H1 (cell line): ENCODE data around the gene SLC37A1. TPM values are rescaled to one million over a fixed set of nuclear protein-coding genes. Genes with fewer than 3 reads are reported as not detected.

ENCODE experiments used
- CTCF ChIA-PET: fragments of 300-600 bp; sonication (Branson Sonifier 250); formaldehyde crosslinking; loops from one replicate; lab custom pipeline; 2021; ENCODE audit not compliant: partially characterized antibody; lab: Charles Lee
- POLR2A ChIA-PET: fragments of 300-600 bp; sonication (Branson Sonifier 250); formaldehyde crosslinking; loops from one replicate; lab custom pipeline; 2021; ENCODE audit warnings: inconsistent platforms; ENCODE audit not compliant: partially characterized antibody; lab: Charles Lee
- DNase-seq, 2 experiments: peaks; one replicate each; pipeline versions ENCODE4 v3.0.0 to v3.0.0-alpha.2; 2010 to 2022; ENCODE audit warnings: low spot score in 2 of 2, low read depth in 1 of 2, mixed read lengths in 1 of 2
- FAIRE-seq: peaks from 2 replicates; lab custom pipeline; 2011; peaks lifted over from hg19 to GRCh38; lab: Jason Lieb, UNC
- H2AFZ ChIP-seq: 2 replicates; pipeline ENCODE4 v1.8.1; 2012; ENCODE audit warnings: low read length, inconsistent platforms
- H2AK5ac ChIP-seq: 2 replicates; pipeline ENCODE4 v1.6.1; 2013; ENCODE audit warnings: low read depth, low read length
- H2BK120ac ChIP-seq: replicated peaks from 2 replicates; pipeline ENCODE3; 2013; ENCODE audit warnings: low read depth, low read length, inconsistent platforms
- H2BK12ac ChIP-seq: 2 replicates; pipeline ENCODE4 v1.6.1; 2013; ENCODE audit warnings: low read depth, low read length
- H2BK15ac ChIP-seq: 2 replicates; pipeline ENCODE4 v1.6.1; 2013; ENCODE audit warnings: low read length
- H2BK20ac ChIP-seq: 2 replicates; pipeline ENCODE4 v1.6.1; 2013; ENCODE audit warnings: low read length
- H2BK5ac ChIP-seq: 2 replicates; pipeline ENCODE4 v1.6.1; 2013; ENCODE audit warnings: low read depth, low read length
- H3K14ac ChIP-seq: 2 replicates; pipeline ENCODE4 v1.6.1; 2013; ENCODE audit warnings: inconsistent platforms; ENCODE audit not compliant: insufficient read length
- H3K18ac ChIP-seq: 2 replicates; pipeline ENCODE4 v1.6.1; 2013; ENCODE audit warnings: low read length; ENCODE audit errors: extremely low read depth
- H3K23ac ChIP-seq: 2 replicates; pipeline ENCODE4 v1.6.1; 2013; ENCODE audit warnings: inconsistent platforms; ENCODE audit not compliant: insufficient read length
- H3K23me2 ChIP-seq: 2 replicates; pipeline ENCODE4 v1.6.1; 2013; ENCODE audit warnings: low read depth, low read length
- H3K27ac ChIP-seq: 2 replicates; pipeline ENCODE4 v1.6.1; 2011; ENCODE audit warnings: low read depth, low read length, inconsistent platforms
- H3K27me3 ChIP-seq, 4 experiments: replicated peaks in 1 of 4; 1 replicate in 1 of 4; 2 replicates in 3 of 4; pipeline versions ENCODE4 v1.6.1 to v1.8.1; 2011 to 2013; ENCODE audit warnings: low read length in 3 of 4, mild to moderate bottlenecking in 3 of 4, inconsistent platforms in 2 of 4, mixed read lengths in 2 of 4, moderate library complexity in 1 of 4; ENCODE audit not compliant: control insufficient read depth in 3 of 4, insufficient read depth in 3 of 4; ENCODE audit errors: extremely low read depth in 1 of 4
- H3K36me3 ChIP-seq, 4 experiments: 2 replicates each; pipeline versions ENCODE4 v1.6.1 to v1.8.1; 2011 to 2013; ENCODE audit warnings: mild to moderate bottlenecking in 4 of 4, low read length in 3 of 4, moderate library complexity in 2 of 4, control low read depth in 1 of 4, inconsistent platforms in 1 of 4; ENCODE audit not compliant: insufficient read depth in 4 of 4, control insufficient read depth in 2 of 4
- H3K4ac ChIP-seq: replicated peaks from 2 replicates; pipeline ENCODE3; 2013; ENCODE audit warnings: low read length, low read depth, mixed read lengths, inconsistent platforms; ENCODE audit not compliant: insufficient read length
- H3K4me1 ChIP-seq, 4 experiments: replicated peaks in 1 of 4; 1 replicate in 1 of 4; 2 replicates in 3 of 4; pipeline versions ENCODE4 v1.6.1 to v1.8.1; 2011 to 2013; ENCODE audit warnings: low read length in 3 of 4, inconsistent platforms in 2 of 4, mixed read lengths in 1 of 4; ENCODE audit not compliant: insufficient read depth in 4 of 4, control insufficient read depth in 3 of 4
- H3K4me2 ChIP-seq, 2 experiments: 2 replicates each; pipeline versions ENCODE4 v1.6.1 to v1.8.1; 2011 to 2013; ENCODE audit warnings: low read depth in 2 of 2, low read length in 2 of 2, control low read depth in 1 of 2, inconsistent platforms in 1 of 2, mild to moderate bottlenecking in 1 of 2; ENCODE audit not compliant: insufficient read depth in 1 of 2
- H3K4me3 ChIP-seq, 4 experiments: fragments of 200-600, 300-600 bp in 1 of 4; sonication (generic), shearing (Covaris generic), sonication (Bioruptor Twin) in 1 of 4; 2 replicates each; pipeline versions ENCODE4 v1.5.1 to v1.8.1; 2011 to 2016; ENCODE audit warnings: low read length in 4 of 4, low read depth in 3 of 4, control low read depth in 2 of 4, inconsistent platforms in 2 of 4, mild to moderate bottlenecking in 2 of 4, mixed read lengths in 1 of 4, moderate library complexity in 1 of 4; ENCODE audit not compliant: insufficient read depth in 2 of 4; ENCODE audit errors: extremely low read depth in 1 of 4
- H3K56ac ChIP-seq: replicated peaks from 2 replicates; pipeline ENCODE3; 2013; ENCODE audit warnings: low read depth, mild to moderate bottlenecking, mixed read lengths, low read length, inconsistent platforms; ENCODE audit not compliant: insufficient read length
- H3K79me1 ChIP-seq: 2 replicates; pipeline ENCODE4 v1.6.1; 2013; ENCODE audit warnings: low read depth, low read length, control low read depth
- H3K79me2 ChIP-seq, 2 experiments: 2 replicates each; pipeline versions ENCODE4 v1.6.1 to v1.8.1; 2012 to 2013; ENCODE audit warnings: low read length in 2 of 2, mild to moderate bottlenecking in 2 of 2, inconsistent platforms in 1 of 2; ENCODE audit not compliant: insufficient read depth in 2 of 2, control insufficient read depth in 1 of 2
- H3K9ac ChIP-seq, 4 experiments: replicated peaks in 1 of 4; 1 replicate in 1 of 4; 2 replicates in 3 of 4; pipeline versions ENCODE4 v1.6.1 to v1.8.1; 2011 to 2013; ENCODE audit warnings: low read depth in 3 of 4, low read length in 3 of 4, control low read depth in 2 of 4, mild to moderate bottlenecking in 2 of 4, moderate library complexity in 2 of 4, inconsistent platforms in 1 of 4; ENCODE audit errors: extremely low read depth in 1 of 4
- H3K9me3 ChIP-seq, 2 experiments: 2 replicates each; pipeline versions ENCODE4 v1.6.1 to v1.8.1; 2012 to 2013; ENCODE audit warnings: mild to moderate bottlenecking in 2 of 2, moderate library complexity in 2 of 2, control low read depth in 1 of 2, inconsistent platforms in 1 of 2, low read depth in 1 of 2, low read length in 1 of 2, mixed read lengths in 1 of 2; ENCODE audit not compliant: insufficient read depth in 2 of 2
- H4K20me1 ChIP-seq, 2 experiments: replicated peaks in 1 of 2; 2 replicates each; pipeline versions ENCODE3 to v1.8.1; 2011 to 2013; ENCODE audit warnings: inconsistent platforms in 2 of 2, low read length in 2 of 2, mild to moderate bottlenecking in 1 of 2; ENCODE audit not compliant: insufficient read depth in 2 of 2, control insufficient read depth in 1 of 2
- H4K5ac ChIP-seq: 2 replicates; pipeline ENCODE4 v1.6.1; 2013; ENCODE audit warnings: low read length, low read depth, mixed read lengths, inconsistent platforms; ENCODE audit not compliant: insufficient read length
- H4K8ac ChIP-seq: 2 replicates; pipeline ENCODE4 v1.8.0; 2013; ENCODE audit warnings: mild to moderate bottlenecking, moderate library complexity, low read length, inconsistent platforms; ENCODE audit not compliant: insufficient read depth; ENCODE audit errors: extremely low read depth
- H4K91ac ChIP-seq: replicated peaks from 2 replicates; pipeline ENCODE3; 2013; ENCODE audit warnings: low read length, mixed read lengths, inconsistent platforms; ENCODE audit not compliant: insufficient read length
- CBX8 ChIP-seq: fragments of 300-800, 300-1000 bp; sonication (generic); IDR thresholded peaks from 2 replicates; pipeline ENCODE4 v1.7.1; 2016; ENCODE audit warnings: low read depth, low read length, borderline replicate concordance
- RBBP5 ChIP-seq: IDR thresholded peaks from 2 replicates; pipeline ENCODE4 v1.7.1; 2012; ENCODE audit warnings: low read depth, mild to moderate bottlenecking, inconsistent platforms, low read length, moderate library complexity, borderline replicate concordance
- WGBS, 2 experiments: shearing (Covaris generic) in 1 of 2; methylation state at CpG; one replicate each; pipeline versions ENCODE4 v1.1.6 to v1.1.7; 2013 to 2015; ENCODE audit warnings: low lambda C conversion rate in 2 of 2, mixed read lengths in 2 of 2, inconsistent platforms in 1 of 2, low coverage in 1 of 2, missing lambda C conversion rate in 1 of 2; ENCODE audit not compliant: insufficient replicate concordance in 2 of 2, insufficient coverage in 1 of 2, insufficient read length in 1 of 2; ENCODE audit errors: extremely low coverage in 1 of 2, missing lambda C conversion rate in 1 of 2; 5-methylcytosine and 5-hydroxymethylcytosine counted together
- polyA plus RNA-seq, 7 experiments: library from polyadenylated mRNA; depleted of rRNA in 3 of 7; stranded (reverse) in 5 of 7; unstranded in 2 of 7; fragments of >200 nt in 5 of 7; fragments of 200-250 nt in 2 of 7; gene quantifications; 1 replicate in 5 of 7; 2 replicates in 1 of 7; 4 replicates in 1 of 7; pipeline versions ENCODE4 v1.2.1 to v1.2.3, GENCODE V29; 2011 to 2013; ENCODE audit warnings: missing spikeins in 2 of 7, mixed read lengths in 2 of 7
- total RNA-seq: library from RNA; stranded (reverse); fragmentation: NEBNext Ultra II Directional; extraction: Animal tissue kit (Norgen Biotek cat#: 25700); gene quantifications from 2 replicates; pipeline ENCODE4 v1.2.1, GENCODE V29; 2021
- TF ChIP-seq, protein P1 (sequence below): IDR thresholded peaks from 2 replicates; pipeline ENCODE4 v1.6.1; 2012; ENCODE audit warnings: inconsistent platforms

SLC37A1 gene
- total and polyA plus RNA-seq, 2 of the 8 experiments (the other 6 are each of a cell fraction or from before 2014, with no cell fraction given): 15.6 to 30.9 TPM

DNA sequence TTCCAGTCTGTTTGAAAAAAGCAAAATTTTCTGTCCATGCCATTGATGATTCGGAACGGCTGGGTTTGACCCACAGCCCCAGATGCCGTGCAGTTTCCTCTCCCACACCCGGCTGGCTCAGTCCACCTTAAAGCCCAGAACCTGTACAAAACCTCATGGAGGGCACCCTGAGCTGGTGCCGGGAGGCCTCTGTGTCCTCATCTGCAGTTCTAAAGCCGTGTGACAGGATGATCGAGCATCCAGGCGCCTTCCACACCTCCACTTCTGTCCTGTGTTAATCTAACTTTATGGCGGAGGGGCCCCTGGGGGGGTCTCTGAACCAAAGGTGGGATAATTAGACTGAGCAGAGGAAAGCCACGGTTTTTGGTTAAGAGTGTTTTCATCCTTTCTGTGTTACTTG, 49.6 kb downstream of the SLC37A1 start:
- Histone ChIP-seq H3K4me1 (no peaks in the 10 kb centered on the region), H3K36me3 (peaks cover 2 to 5% (median 4%) of the 10 kb centered on the region in 4 experiments; a peak in 6 of 8 replicates), H3K56ac (no peak overlapping the region), H3K4ac (no peak overlapping the region), H2BK5ac (no peak overlapping the region; the same call in 1 of the 2 replicates), H3K4me3 (no peak overlapping the region), H4K91ac (no peak overlapping the region), H4K20me1 (peaks cover 0 to 2% of the 10 kb centered on the region in 2 experiments), H3K9me3 (no peaks in the 10 kb centered on the region), H3K27me3 (no peaks in the 10 kb centered on the region), H2BK120ac (no peak overlapping the region), H3K23ac (no peak overlapping the region), H3K79me2 (no peaks in the 10 kb centered on the region), H3K14ac (no peak overlapping the region), H3K23me2 (no peaks in the 10 kb centered on the region), H3K9ac (no peak overlapping the region), H3K18ac (no peak overlapping the region), H3K4me2 (no peak overlapping the region), H2BK12ac (no peak overlapping the region), H3K79me1 (no peaks in the 10 kb centered on the region), H2BK20ac (no peak overlapping the region), H2AFZ (no peak overlapping the region), H4K5ac (no peak overlapping the region), H2AK5ac (no peak overlapping the region), H3K27ac (no peak overlapping the region), H4K8ac (no peak overlapping the region; the same call in 1 of the 2 replicates), H2BK15ac (no peak overlapping the region)
- FAIRE-seq (no peak), DNase-seq (no peak)
- WGBS, 2 experiments: 91% methylated on average over 10 of the region's 10 CpGs; no CpG with 5 or more reads in 1 of the 2 experiments
- ChIA-PET CTCF (interaction anchor here (0.9 kb wide), 1 partner anchor 30 kb away, joined by 3 read pairs; no protein-coding TSS in a partner anchor), POLR2A (no interaction called here)
- no peak for TF ChIP-seq RBBP5
- TF ChIP-seq CBX8: no peak
- TF ChIP-seq, protein P1, sequence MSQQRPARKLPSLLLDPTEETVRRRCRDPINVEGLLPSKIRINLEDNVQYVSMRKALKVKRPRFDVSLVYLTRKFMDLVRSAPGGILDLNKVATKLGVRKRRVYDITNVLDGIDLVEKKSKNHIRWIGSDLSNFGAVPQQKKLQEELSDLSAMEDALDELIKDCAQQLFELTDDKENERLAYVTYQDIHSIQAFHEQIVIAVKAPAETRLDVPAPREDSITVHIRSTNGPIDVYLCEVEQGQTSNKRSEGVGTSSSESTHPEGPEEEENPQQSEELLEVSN: no peak
